ENCODE results near the gene DTNBP1. TPM values are rescaled to one million over a fixed set of nuclear protein-coding genes. Genes with fewer than 3 reads are reported as not detected.
A peak's percentile ranks its signal among the peaks of the same experiment; 100 is the strongest.

DTNBP1 gene
- total and polyA plus RNA-seq, 11 donors = 7.0 to 38.4 (median 18.5) TPM

- WGBS, 4 donors = 30 to 40% (median 37%) methylated on average over 11 to 12 of the region's 12 CpGs
- Histone ChIP-seq H3K4me1 (peaks cover 0 to 57% (median 43%) of the 10 kb centered on the region in 12 donors), H3K4me3 (peak overlapping the region in 9 of 12 donors; percentile 18 to 50 (median 33)), H3K27me3 (no peaks in the 10 kb centered on the region), H3K27ac (peak overlapping the region; percentile 67 to 89 (median 79)), H3K36me3 (peaks cover 0 to 71% (median 28%) of the 10 kb centered on the region in 9 donors), H3K9me3 (no peaks in the 10 kb centered on the region)
- no peak for TF ChIP-seq POLR2A (IDR thresholded peaks at IDR 0.05)
- TF ChIP-seq CTCF (IDR thresholded peaks at IDR 0.05) = peak in 6 of 12 donors; percentile 20 to 45 (median 30)
- DNase-seq = peak; percentile 59 to 86 (median 62)
- ATAC-seq = peak; percentile 52 to 73 (median 64)
- intact Hi-C loops (cut with DNase I) = loop anchor here in 6 of 10 donors (5.0 to 10.0 kb wide), 7 partner anchors 118 to 1379 kb away; partner anchors contain the start of gene JARID2 (in 1 of the 6)
Measured at GRCh38 chr6:15504040-15504495, 158.8 kb downstream of the DTNBP1 start.

GRCh38 chr6:15503346-15503680, 159.5 kb downstream of the DTNBP1 start:
- WGBS, 4 donors = 91 to 97% (median 93%) methylated on average over 6 of the region's 6 CpGs
- TF ChIP-seq CTCF (IDR thresholded peaks at IDR 0.05) (no peak), POLR2A (IDR thresholded peaks at IDR 0.05) (no peak)
- Histone ChIP-seq H3K4me3 (no peak overlapping the region), H3K27me3 (no peaks in the 10 kb centered on the region), H3K36me3 (peaks cover 0 to 72% (median 21%) of the 10 kb centered on the region in 9 donors), H3K4me1 (peaks cover 0 to 64% (median 43%) of the 10 kb centered on the region in 12 donors), H3K9me3 (no peaks in the 10 kb centered on the region), H3K27ac (peak overlapping the region in 3 of 12 donors; percentile 80 to 89 (median 88))
- ATAC-seq (no peak), DNase-seq (peak in 1 of 5 donors; percentile 8)
- intact Hi-C loops (cut with DNase I) = loop anchor here in 6 of 10 donors (5.0 to 10.0 kb wide), 7 partner anchors 119 to 1379 kb away; partner anchors contain the start of gene JARID2 (in 1 of the 6)

- peaks cover 0 to 66% (median 41%) of the 10 kb centered on the region in 12 donors for H3K4me1 ChIP-seq
- no peak for ATAC-seq
- WGBS, 4 donors = 77 to 90% (median 87%) methylated on average over 17 to 20 of the region's 20 CpGs
- no peak overlapping the region for H3K4me3 ChIP-seq
- peak in 2 of 5 donors; percentile 12 to 61 for DNase-seq
- H3K27me3 ChIP-seq = no peaks in the 10 kb centered on the region
- TF ChIP-seq POLR2A (IDR thresholded peaks at IDR 0.05) (no peak), CTCF (IDR thresholded peaks at IDR 0.05) (no peak)
- H3K27ac ChIP-seq = peak overlapping the region in 9 of 12 donors; percentile 12 to 80 (median 34)
- intact Hi-C loops (cut with DNase I) = loop anchor here in 6 of 10 donors (5.0 to 10.0 kb wide), 7 partner anchors 120 to 1378 kb away; partner anchors contain the start of gene JARID2 (in 1 of the 6)
- peaks cover 0 to 69% (median 15%) of the 10 kb centered on the region in 9 donors for H3K36me3 ChIP-seq
- no peaks in the 10 kb centered on the region for H3K9me3 ChIP-seq
Measured at GRCh38 chr6:15502446-15503345, 160.1 kb downstream of the DTNBP1 start.
